Duodenal mucosa (tissue), 2 donors: ENCODE data around the gene DCTD.

Experiments
- H3K27ac ChIP-seq: one replicate; pipeline ENCODE4 v1.7.0; 2013; ENCODE audit warnings: low read depth, low read length
- H3K27me3 ChIP-seq, 2 donors: one replicate each; pipeline ENCODE4 v1.7.0; 2013; ENCODE audit warnings: low read length in 2 of 2, control low read depth in 1 of 2; ENCODE audit not compliant: insufficient read depth in 2 of 2, control insufficient read depth in 1 of 2
- H3K36me3 ChIP-seq, 2 donors: one replicate each; pipeline ENCODE4 v1.7.0; 2013; ENCODE audit warnings: low read length in 2 of 2, control low read depth in 1 of 2; ENCODE audit not compliant: insufficient read depth in 2 of 2, control insufficient read depth in 1 of 2
- H3K4me1 ChIP-seq, 2 donors: one replicate each; pipeline ENCODE4 v1.7.0; 2013; ENCODE audit warnings: low read length in 2 of 2, control low read depth in 1 of 2; ENCODE audit not compliant: insufficient read depth in 2 of 2, control insufficient read depth in 1 of 2
- H3K4me3 ChIP-seq, 2 donors: one replicate each; pipeline ENCODE4 v1.7.0; 2013; ENCODE audit warnings: low read length in 2 of 2, low read depth in 1 of 2
- H3K9ac ChIP-seq, 2 donors: one replicate each; pipeline ENCODE4 v1.7.0; 2013; ENCODE audit warnings: low read length in 2 of 2, low read depth in 1 of 2
- H3K9me3 ChIP-seq, 2 donors: one replicate each; pipeline ENCODE4 v1.7.0; 2013; ENCODE audit warnings: low read length in 2 of 2, control low read depth in 1 of 2; ENCODE audit not compliant: control insufficient read depth in 1 of 2

The DCTD gene

GRCh38 chr4:182847576-182848450 is 69.4 kb downstream of the DCTD start:
- H3K4me3 ChIP-seq: no peak overlapping the region
- H3K9ac ChIP-seq: no peak overlapping the region
- H3K4me1 ChIP-seq: no peaks in the 10 kb centered on the region
- H3K27me3 ChIP-seq: no peaks in the 10 kb centered on the region
- H3K36me3 ChIP-seq: no peaks in the 10 kb centered on the region
- H3K27ac ChIP-seq: no peak overlapping the region
- peaks cover 0 to 2% of the 10 kb centered on the region in 2 donors for H3K9me3 ChIP-seq

- Histone ChIP-seq H3K4me1 (no peaks in the 10 kb centered on the region), H3K27ac (no peak overlapping the region), H3K27me3 (no peaks in the 10 kb centered on the region)
These were observed 71.2 kb downstream of the DCTD start for GRCh38 chr4:182846036-182846435.

GRCh38 chr4:182845618-182846017 is 71.6 kb downstream of the DCTD start:
- H3K27ac ChIP-seq: no peak overlapping the region
- H3K9me3 ChIP-seq: no peaks in the 10 kb centered on the region
- no peak overlapping the region for H3K9ac ChIP-seq
- no peak overlapping the region for H3K4me3 ChIP-seq
- H3K27me3 ChIP-seq: no peaks in the 10 kb centered on the region
- no peaks in the 10 kb centered on the region for H3K4me1 ChIP-seq
- H3K36me3 ChIP-seq: no peaks in the 10 kb centered on the region

More at GRCh38 chr4:182846036-182846435, 71.2 kb downstream of the DCTD start:
- Histone ChIP-seq H3K9me3 (no peaks in the 10 kb centered on the region), H3K9ac (no peak overlapping the region), H3K4me3 (no peak overlapping the region), H3K36me3 (no peaks in the 10 kb centered on the region)

GRCh38 chr4:182843808-182844325 is 73.3 kb downstream of the DCTD start:
- no peaks in the 10 kb centered on the region for H3K4me1 ChIP-seq
- no peak overlapping the region for H3K4me3 ChIP-seq
- H3K27ac ChIP-seq: no peak overlapping the region
- H3K9me3 ChIP-seq: no peaks in the 10 kb centered on the region
- no peaks in the 10 kb centered on the region for H3K27me3 ChIP-seq
- no peak overlapping the region for H3K9ac ChIP-seq
- no peaks in the 10 kb centered on the region for H3K36me3 ChIP-seq

GRCh38 chr4:182842759-182843390 is 74.3 kb downstream of the DCTD start:
- Histone ChIP-seq H3K36me3 (no peaks in the 10 kb centered on the region), H3K27ac (no peak overlapping the region), H3K9ac (no peak overlapping the region), H3K9me3 (no peaks in the 10 kb centered on the region), H3K4me1 (no peaks in the 10 kb centered on the region), H3K27me3 (no peaks in the 10 kb centered on the region), H3K4me3 (no peak overlapping the region)

- H3K27ac ChIP-seq: no peak overlapping the region
- H3K36me3 ChIP-seq: no peaks in the 10 kb centered on the region
- H3K4me1 ChIP-seq: no peaks in the 10 kb centered on the region
These were observed 75.0 kb downstream of the DCTD start for GRCh38 chr4:182842104-182842600.

GRCh38 chr4:182840108-182840507 is 77.1 kb downstream of the DCTD start:
- no peaks in the 10 kb centered on the region for H3K36me3 ChIP-seq
- no peaks in the 10 kb centered on the region for H3K4me1 ChIP-seq
- H3K27ac ChIP-seq: no peak overlapping the region
- no peak overlapping the region for H3K4me3 ChIP-seq
- H3K9ac ChIP-seq: no peak overlapping the region
- peaks cover 0 to 2% of the 10 kb centered on the region in 2 donors for H3K27me3 ChIP-seq
- H3K9me3 ChIP-seq: no peaks in the 10 kb centered on the region

More at GRCh38 chr4:182842104-182842600, 75.0 kb downstream of the DCTD start:
- H3K4me3 ChIP-seq: no peak overlapping the region
- no peaks in the 10 kb centered on the region for H3K9me3 ChIP-seq
- H3K27me3 ChIP-seq: no peaks in the 10 kb centered on the region
- no peak overlapping the region for H3K9ac ChIP-seq
